ENCODE measurements around the gene COPS2.

COPS2 gene

GRCh38 chr15:49163678-49164077, 8.3 kb upstream of the COPS2 start:
- in situ Hi-C loops (cut with MboI; ENCODE audit: low sequenced_read_pairs): no loop called here

GRCh38 chr15:49155834-49156627, 632 bp upstream of the COPS2 start:
- in situ Hi-C loops (cut with MboI; ENCODE audit: low sequenced_read_pairs): no loop called here

GRCh38 chr15:49154799-49155109, 645 bp downstream of the COPS2 start:
- in situ Hi-C loops (cut with MboI; ENCODE audit: low sequenced_read_pairs): no loop called here

GRCh38 chr15:49154359-49154758, 1.0 kb downstream of the COPS2 start:
- in situ Hi-C loops (cut with MboI; ENCODE audit: low sequenced_read_pairs): no loop called here

- in situ Hi-C loops (cut with MboI; ENCODE audit: low sequenced_read_pairs): no loop called here
Observed at GRCh38 chr15:49152552-49153312, 2.7 kb downstream of the COPS2 start.

- in situ Hi-C loops (cut with MboI; ENCODE audit: low sequenced_read_pairs): no loop called here
Observed at GRCh38 chr15:49151831-49152230, 3.6 kb downstream of the COPS2 start.

GRCh38 chr15:49148727-49149126, 6.7 kb downstream of the COPS2 start:
- in situ Hi-C loops (cut with MboI; ENCODE audit: low sequenced_read_pairs): no loop called here

GRCh38 chr15:49148298-49148697, 7.1 kb downstream of the COPS2 start:
- in situ Hi-C loops (cut with MboI; ENCODE audit: low sequenced_read_pairs): no loop called here

- in situ Hi-C loops (cut with MboI; ENCODE audit: low sequenced_read_pairs): no loop called here
Observed at GRCh38 chr15:49145651-49146609, 9.5 kb downstream of the COPS2 start.

- in situ Hi-C loops (cut with MboI; ENCODE audit: low sequenced_read_pairs): no loop called here
Observed at GRCh38 chr15:49137861-49138260, 17.5 kb downstream of the COPS2 start.

- in situ Hi-C loops (cut with MboI; ENCODE audit: low sequenced_read_pairs): no loop called here
Observed at GRCh38 chr15:49135911-49136310, 19.5 kb downstream of the COPS2 start.

- in situ Hi-C loops (cut with MboI; ENCODE audit: low sequenced_read_pairs): no loop called here
Observed at GRCh38 chr15:49135342-49135857, 20.0 kb downstream of the COPS2 start.

- in situ Hi-C loops (cut with MboI; ENCODE audit: low sequenced_read_pairs): no loop called here
Observed at GRCh38 chr15:49134683-49135341, 20.6 kb downstream of the COPS2 start.

- in situ Hi-C loops (cut with MboI; ENCODE audit: low sequenced_read_pairs): no loop called here
Observed at GRCh38 chr15:49131403-49131802, 24.0 kb downstream of the COPS2 start.

- in situ Hi-C loops (cut with MboI; ENCODE audit: low sequenced_read_pairs): no loop called here
Observed at GRCh38 chr15:49124371-49124770, 31.0 kb downstream of the COPS2 start.

GRCh38 chr15:49122541-49123062, 32.8 kb downstream of the COPS2 start:
- in situ Hi-C loops (cut with MboI; ENCODE audit: low sequenced_read_pairs): no loop called here

- in situ Hi-C loops (cut with MboI; ENCODE audit: low sequenced_read_pairs): no loop called here
Observed at GRCh38 chr15:49121901-49122300, 33.5 kb downstream of the COPS2 start.

- in situ Hi-C loops (cut with MboI; ENCODE audit: low sequenced_read_pairs): no loop called here
Observed at GRCh38 chr15:49120832-49121231, 34.6 kb downstream of the COPS2 start.

- in situ Hi-C loops (cut with MboI; ENCODE audit: low sequenced_read_pairs): no loop called here
Observed at GRCh38 chr15:49116108-49116857, 39.1 kb downstream of the COPS2 start.

- in situ Hi-C loops (cut with MboI; ENCODE audit: low sequenced_read_pairs): no loop called here
Observed at GRCh38 chr15:49115062-49115461, 40.3 kb downstream of the COPS2 start.
